Left lobe of liver (tissue), 2 donors: Measurements from ENCODE around the gene GPBP1L1. TPM values are rescaled to one million over a fixed set of nuclear protein-coding genes. Genes with fewer than 3 reads are reported as not detected.
"Not testable (repeated sequence)": the region's sequence is repeated elsewhere in the genome, so short reads cannot be mapped to it uniquely, and the experiment has no call there.

ENCODE experiments used
- ATAC-seq: fragments of 200-7000 bp; cut with Tn5 transposase; one replicate; pipeline ENCODE4 v1.9.1; 2020; ENCODE audit warnings: mild to moderate bottlenecking, moderate library complexity
- DNase-seq: peaks from one replicate; pipeline ENCODE4 v3.0.0-alpha.2; 2020; ENCODE audit warnings: low spot score
- total RNA-seq: library from RNA; stranded (reverse); gene quantifications from one replicate; pipeline ENCODE4 v1.2.1, GENCODE V29; 2021
- donor health status: DM: no; HTN: no; CAD: no; lungs with moderate emphysema.
- donor health status: DM: no; HTN: yes; CAD: no.

The GPBP1L1 gene
- total RNA-seq = 76.2 TPM

GRCh38 chr1:45686288-45687013, at the start of gene GPBP1L1:
Gene GPBP1L1, minus strand, starts transcription at chr1:45686533. Its CDS starts 27,446 bp downstream, at chr1:45659087.
- ATAC-seq = peak; percentile 82
- peak; percentile 99 for DNase-seq

GRCh38 chr1:45730780-45731319, 44.5 kb upstream of the GPBP1L1 start:
- DNase-seq (no peak), ATAC-seq (peak; percentile 28)

GRCh38 chr1:45730075-45730779, 43.9 kb upstream of the GPBP1L1 start:
- ATAC-seq (peak; percentile 48), DNase-seq (no peak)

GRCh38 chr1:45726007-45726406, 39.7 kb upstream of the GPBP1L1 start:
- not testable (repeated sequence) for DNase-seq, ATAC-seq

GRCh38 chr1:45723248-45723930, 37.1 kb upstream of the GPBP1L1 start:
- DNase-seq (no peak), ATAC-seq (no peak)

- peak; percentile 51 for ATAC-seq
- no peak for DNase-seq
These were observed 36.5 kb upstream of the GPBP1L1 start for GRCh38 chr1:45722809-45723208.

- no peak for DNase-seq
- ATAC-seq = no peak
These were observed 34.9 kb upstream of the GPBP1L1 start for GRCh38 chr1:45721207-45721606.

- ATAC-seq = no peak
- DNase-seq = no peak
These were observed 32.0 kb upstream of the GPBP1L1 start for GRCh38 chr1:45718289-45718688.

GRCh38 chr1:45717386-45717785, 31.1 kb upstream of the GPBP1L1 start:
- DNase-seq = not testable (repeated sequence)
- peak; percentile 30 for ATAC-seq

- ATAC-seq = no peak
- DNase-seq = no peak
These were observed 30.4 kb upstream of the GPBP1L1 start for GRCh38 chr1:45716700-45717099.

- ATAC-seq = no peak
- no peak for DNase-seq
These were observed 27.4 kb upstream of the GPBP1L1 start for GRCh38 chr1:45713711-45714110.

GRCh38 chr1:45704637-45705036, 18.3 kb upstream of the GPBP1L1 start:
- DNase-seq (no peak), ATAC-seq (no peak)

- ATAC-seq (no peak), DNase-seq (no peak)
These were observed 8.5 kb upstream of the GPBP1L1 start for GRCh38 chr1:45694823-45695222.

GRCh38 chr1:45693811-45694210, 7.5 kb upstream of the GPBP1L1 start:
- not testable (repeated sequence) for DNase-seq, ATAC-seq

GRCh38 chr1:45687754-45688740, 1.7 kb upstream of the GPBP1L1 start, which contains the start of gene TMEM69:
Gene TMEM69, plus strand, starts transcription at chr1:45688181. Its CDS starts 2,888 bp downstream, at chr1:45691069.
- ATAC-seq (peak; percentile 51), DNase-seq (peak; percentile 82)

- peak; percentile 98 for DNase-seq
- ATAC-seq = peak; percentile 87
These were observed 851 bp upstream of the GPBP1L1 start for GRCh38 chr1:45687014-45687753.

- DNase-seq (peak; percentile 85), ATAC-seq (peak; percentile 28)
These were observed 382 bp downstream of the GPBP1L1 start for GRCh38 chr1:45686015-45686287.

- DNase-seq (no peak), ATAC-seq (no peak)
These were observed 872 bp downstream of the GPBP1L1 start for GRCh38 chr1:45685308-45686014.

GRCh38 chr1:45684402-45684801, 1.9 kb downstream of the GPBP1L1 start:
- no peak for DNase-seq

More at GRCh38 chr1:45684402-45684801, 1.9 kb downstream of the GPBP1L1 start:
- no peak for ATAC-seq
